Stimulated activated CD8-positive, alpha-beta memory T cell treated with anti-CD3 and anti-CD28 coated beads, Interleukin-12 subunit alpha, Interleukin-12 subunit beta, amount 100 ng/mL, for 1 hour (primary cell): Measurements from ENCODE around the gene ALPL.
"Not testable (repeated sequence)": the region's sequence is repeated elsewhere in the genome, so short reads cannot be mapped to it uniquely, and the experiment has no call there.

ENCODE experiments used
- DNase-seq: peaks from one replicate; pipeline ENCODE4 v3.0.0-alpha.2; 2020; ENCODE audit warnings: low read depth

Gene ALPL

GRCh38 chr1:21509351-21510112, at the start of gene ALPL:
Gene ALPL, plus strand, starts transcription at chr1:21509423. Its CDS starts 44,659 bp downstream, at chr1:21554082.
- DNase-seq, result no peak

GRCh38 chr1:21465127-21465526, 44.1 kb upstream of the ALPL start:
- not testable (repeated sequence) for DNase-seq

- not testable (repeated sequence) for DNase-seq
These were observed 41.3 kb upstream of the ALPL start for GRCh38 chr1:21467946-21468345.

- no peak for DNase-seq
These were observed 40.6 kb upstream of the ALPL start for GRCh38 chr1:21468599-21468998.

- no peak for DNase-seq
These were observed 39.6 kb upstream of the ALPL start for GRCh38 chr1:21469581-21469980.

GRCh38 chr1:21472861-21473260, 36.4 kb upstream of the ALPL start:
- DNase-seq, result no peak

- DNase-seq, result no peak
These were observed 30.9 kb upstream of the ALPL start for GRCh38 chr1:21478356-21478755.

GRCh38 chr1:21483881-21484280, 25.3 kb upstream of the ALPL start:
- not testable (repeated sequence) for DNase-seq

- no peak for DNase-seq
These were observed 20.1 kb upstream of the ALPL start for GRCh38 chr1:21489146-21489545.

GRCh38 chr1:21490774-21491487, 18.3 kb upstream of the ALPL start:
- DNase-seq, result no peak

- no peak for DNase-seq
These were observed 17.5 kb upstream of the ALPL start for GRCh38 chr1:21491488-21492355.

GRCh38 chr1:21492356-21492625, 16.9 kb upstream of the ALPL start:
- DNase-seq, result no peak

- DNase-seq, result no peak
These were observed 15.0 kb upstream of the ALPL start for GRCh38 chr1:21494196-21494595.

GRCh38 chr1:21495225-21495820, 13.9 kb upstream of the ALPL start:
- DNase-seq, result no peak

GRCh38 chr1:21496063-21496462, 13.2 kb upstream of the ALPL start:
- DNase-seq, result no peak

- DNase-seq, result no peak
These were observed 12.3 kb upstream of the ALPL start for GRCh38 chr1:21496886-21497285.

- no peak for DNase-seq
These were observed 11.7 kb upstream of the ALPL start for GRCh38 chr1:21497466-21498061.

- no peak for DNase-seq
These were observed 9.8 kb upstream of the ALPL start for GRCh38 chr1:21499283-21499950.

GRCh38 chr1:21503706-21504377, 5.4 kb upstream of the ALPL start:
- no peak for DNase-seq

- no peak for DNase-seq
These were observed 2.4 kb upstream of the ALPL start for GRCh38 chr1:21506804-21507203.
